PC-9 (cell line): Measurements from ENCODE around the gene VPS13D. TPM values are rescaled to one million over a fixed set of nuclear protein-coding genes. Genes with fewer than 3 reads are reported as not detected.

Source experiments
- BruUV-seq: library from RNA; stranded (reverse); fragments of 400-500 nt; replicated peaks from 2 replicates; lab custom pipeline; 2021; lab: Mats Ljungman, UMichigan
- CTCF ChIA-PET: fragments of 300-600 bp; sonication (Branson Sonifier 250); formaldehyde crosslinking; loops from one replicate; lab custom pipeline; 2022; ENCODE audit warnings: antibody characterized with exemption; lab: Charles Lee
- POLR2A ChIA-PET: fragments of 300-600 bp; sonication (Branson Sonifier 250); formaldehyde crosslinking; loops from one replicate; lab custom pipeline; 2022; ENCODE audit warnings: antibody characterized with exemption; ENCODE audit not compliant: unreplicated experiment; lab: Charles Lee
- DNase-seq, 2 experiments: peaks; one replicate each; pipeline versions ENCODE4 v3.0.0 to v3.0.0-alpha.2; 2015 to 2022; ENCODE audit warnings: mixed read lengths in 1 of 2
- H2AFZ ChIP-seq: fragments of 200-600 bp; sonication (generic); 2 replicates; pipeline ENCODE4 v1.8.1; 2017; ENCODE audit warnings: antibody characterized with exemption
- H3F3A ChIP-seq: fragments of 200-600 bp; sonication (generic); 2 replicates; pipeline ENCODE4 v1.8.1; 2017; ENCODE audit warnings: antibody characterized with exemption, mild to moderate bottlenecking, low read depth; ENCODE audit not compliant: insufficient read depth
- H3K27ac ChIP-seq: fragments of 200-600 bp; sonication (generic); 2 replicates; pipeline ENCODE4 v1.6.1; 2016; ENCODE audit warnings: mixed run types
- H3K27me3 ChIP-seq: fragments of 200-600 bp; sonication (generic); 2 replicates; pipeline ENCODE4 v1.6.1; 2016; ENCODE audit warnings: low read depth, mixed run types; ENCODE audit not compliant: insufficient read depth
- H3K36me3 ChIP-seq: fragments of 200-600 bp; sonication (generic); 2 replicates; pipeline ENCODE4 v1.6.1; 2016; ENCODE audit warnings: low read depth, mixed run types
- H3K4me1 ChIP-seq: fragments of 200-600 bp; sonication (generic); replicated peaks from 2 replicates; pipeline ENCODE4 v1.6.1; 2016; ENCODE audit warnings: mixed run types; ENCODE audit not compliant: insufficient read depth
- H3K4me2 ChIP-seq: fragments of 200-600 bp; sonication (generic); 2 replicates; pipeline ENCODE4 v1.6.1; 2017; ENCODE audit warnings: mixed run types
- H3K4me3 ChIP-seq: fragments of 200-600 bp; sonication (generic); 2 replicates; pipeline ENCODE4 v1.6.1; 2016; ENCODE audit warnings: mixed run types
- H3K79me2 ChIP-seq: fragments of 200-600 bp; sonication (generic); 2 replicates; pipeline ENCODE4 v1.6.1; 2017; ENCODE audit warnings: low read depth, mixed run types
- H3K9me2 ChIP-seq: fragments of 200-600 bp; sonication (generic); 2 replicates; pipeline ENCODE4 v1.8.1; 2017; ENCODE audit warnings: mild to moderate bottlenecking; ENCODE audit not compliant: insufficient read depth
- H3K9me3 ChIP-seq: fragments of 200-600 bp; sonication (generic); 2 replicates; pipeline ENCODE4 v1.8.1; 2016; ENCODE audit warnings: low read depth; ENCODE audit not compliant: insufficient read depth
- H4K20me1 ChIP-seq: fragments of 200-600 bp; sonication (generic); 2 replicates; pipeline ENCODE4 v1.8.1; 2017; ENCODE audit not compliant: insufficient read depth
- CTCF ChIP-seq: fragments of 200-600 bp; sonication (generic); conservative IDR thresholded peaks from 2 replicates; pipeline ENCODE4 v1.6.1; 2017; ENCODE audit warnings: mixed run types, antibody characterized with exemption, mild to moderate bottlenecking, moderate library complexity
- EZH2 ChIP-seq: fragments of 200-600 bp; sonication (generic); IDR thresholded peaks from 2 replicates; pipeline ENCODE4 v1.8.0; 2017; ENCODE audit warnings: antibody characterized with exemption, low read depth
- intact Hi-C: fragments of 100-400 bp; cut with micrococcal nuclease; formaldehyde crosslinking; loops from one replicate; pipeline ENCODE4 v1.10.0; 2022; ENCODE audit not compliant: unreplicated experiment
- total RNA-seq: library from RNA; stranded (reverse); gene quantifications from 2 replicates; pipeline ENCODE4 v1.2.3, GENCODE V29; 2021

The VPS13D gene
- total RNA-seq, 1 experiment from 2014 or later: 36.2 TPM

DNA sequence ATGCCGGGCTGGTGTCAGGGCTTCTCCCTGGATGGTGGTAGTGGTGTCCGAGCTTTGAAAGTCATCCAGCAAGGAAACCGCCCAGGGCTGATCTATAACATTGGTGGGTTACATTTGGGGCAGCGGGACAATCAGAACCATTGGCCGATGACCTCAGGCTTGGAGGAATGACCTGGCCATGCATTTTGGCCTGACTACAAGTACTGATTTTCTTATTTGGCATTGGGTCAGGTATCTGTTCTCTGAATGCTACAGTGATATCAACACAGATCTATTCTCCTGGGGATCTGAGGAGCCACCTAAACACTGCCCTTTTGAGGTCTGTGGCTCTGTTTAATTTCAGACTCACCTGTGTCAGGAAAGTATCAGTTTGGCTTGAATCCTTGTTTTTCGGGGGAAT lies 128.7 kb downstream of the VPS13D start:
- H3K9me2 ChIP-seq: no peaks in the 10 kb centered on the region
- H2AFZ ChIP-seq: no peak overlapping the region
- H3K4me2 ChIP-seq: no peak overlapping the region
- H3F3A ChIP-seq: no peaks in the 10 kb centered on the region
- no peaks in the 10 kb centered on the region for H4K20me1 ChIP-seq
- H3K9me3 ChIP-seq: no peaks in the 10 kb centered on the region
- BruUV-seq: no TSS peak
- no peak for DNase-seq
- H3K36me3 ChIP-seq: no peaks in the 10 kb centered on the region
- CTCF ChIA-PET: no interaction called here
- TF ChIP-seq CTCF (no peak), EZH2 (no peak)
- H3K4me1 ChIP-seq: no peaks in the 10 kb centered on the region
- no peaks in the 10 kb centered on the region for H3K27me3 ChIP-seq
- POLR2A ChIA-PET: no interaction called here
- no peak overlapping the region for H3K4me3 ChIP-seq
- intact Hi-C loops: no loop called here
- no peaks in the 10 kb centered on the region for H3K79me2 ChIP-seq
- H3K27ac ChIP-seq: no peak overlapping the region

DNA sequence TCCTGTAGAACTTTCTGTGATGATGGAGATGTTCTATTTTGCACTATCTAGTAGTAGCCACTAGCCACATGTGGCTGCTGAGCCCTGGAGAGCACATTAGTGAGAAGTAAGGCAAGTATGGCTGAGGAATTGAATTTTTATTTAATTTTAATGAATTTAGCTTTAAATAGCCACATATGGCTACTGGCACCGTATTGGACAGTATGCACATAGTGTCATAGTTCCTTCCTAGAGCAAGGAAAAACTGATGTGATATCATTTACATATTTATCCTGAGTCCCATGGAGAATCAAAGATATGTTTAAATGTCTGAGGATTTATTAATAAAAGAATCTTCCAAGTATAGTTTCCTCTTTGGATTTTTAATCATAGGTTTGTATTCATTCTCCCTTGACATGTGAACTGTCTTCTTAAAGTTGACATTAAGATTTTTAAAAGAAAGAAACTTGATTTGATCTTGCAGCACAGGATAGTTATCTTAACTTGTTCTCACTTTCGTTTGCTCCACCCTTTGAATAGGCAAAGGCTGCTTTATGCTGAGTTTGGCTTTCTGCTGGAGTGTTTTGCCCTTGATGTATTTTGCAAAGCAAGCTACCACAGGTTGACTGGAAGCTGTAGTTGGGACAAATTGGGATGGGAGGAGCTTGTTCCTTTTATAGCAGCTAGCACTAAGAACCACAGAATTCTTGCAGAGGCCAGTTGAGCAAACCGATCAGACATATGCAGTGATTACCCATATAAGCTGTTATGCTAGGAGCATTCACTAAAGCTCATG lies 129.7 kb downstream of the VPS13D start:
- intact Hi-C loops: no loop called here
- Histone ChIP-seq H4K20me1 (no peaks in the 10 kb centered on the region), H3K79me2 (no peaks in the 10 kb centered on the region), H3F3A (no peaks in the 10 kb centered on the region), H3K9me2 (no peaks in the 10 kb centered on the region), H3K9me3 (no peaks in the 10 kb centered on the region), H3K27ac (no peak overlapping the region), H2AFZ (no peak overlapping the region), H3K36me3 (no peaks in the 10 kb centered on the region), H3K4me1 (no peaks in the 10 kb centered on the region), H3K4me3 (no peak overlapping the region), H3K27me3 (no peaks in the 10 kb centered on the region), H3K4me2 (no peak overlapping the region)
- no peak for DNase-seq
- ChIA-PET POLR2A (no interaction called here), CTCF (no interaction called here)
- BruUV-seq: no TSS peak
- TF ChIP-seq CTCF: no peak
- no peak for TF ChIP-seq EZH2

- no peak for DNase-seq
- H3F3A ChIP-seq: no peaks in the 10 kb centered on the region
- BruUV-seq: no TSS peak
- no peaks in the 10 kb centered on the region for H3K79me2 ChIP-seq
- TF ChIP-seq CTCF (no peak), EZH2 (no peak)
- H3K9me3 ChIP-seq: no peaks in the 10 kb centered on the region
- 0 out of 2 replicates have a peak, but pooled peaks cover 6% of the 10 kb centered on the region for H3K36me3 ChIP-seq
- H2AFZ ChIP-seq: no peak overlapping the region
- no peaks in the 10 kb centered on the region for H4K20me1 ChIP-seq
- no peaks in the 10 kb centered on the region for H3K9me2 ChIP-seq
- H3K4me3 ChIP-seq: no peak overlapping the region
- H3K27ac ChIP-seq: no peak overlapping the region
- H3K4me2 ChIP-seq: no peak overlapping the region
- POLR2A ChIA-PET: no interaction called here
- no peaks in the 10 kb centered on the region for H3K4me1 ChIP-seq
- intact Hi-C loops: no loop called here
- CTCF ChIA-PET: no interaction called here
- no peaks in the 10 kb centered on the region for H3K27me3 ChIP-seq
These were observed 138.8 kb downstream of the VPS13D start for GRCh38 chr1:12368646-12369045.
